NCI-H1436 treated with DMSO at 0.1 percent for 48 hours (cell line): ENCODE measurements around the gene TPM2.
A peak's percentile ranks its signal among the peaks of the same experiment; 100 is the strongest.

Source experiments
- DNase-seq: peaks from one replicate; lab custom pipeline; 2025; lab: John Stamatoyannopoulos, UW

TPM2 gene

GRCh38 chr9:35689542-35690293, at the start of gene TPM2:
TPM2 (minus strand) TSS chr9:35689925; CDS start chr9:35689817, 108 bp downstream.
- no peak for DNase-seq

- no peak for DNase-seq
Observed at GRCh38 chr9:35738924-35739323, 49.2 kb upstream of the TPM2 start.

- DNase-seq, result no peak
Observed at GRCh38 chr9:35738186-35738585, 48.5 kb upstream of the TPM2 start.

GRCh38 chr9:35737143-35737542, 47.4 kb upstream of the TPM2 start:
- no peak for DNase-seq

GRCh38 chr9:35736201-35736633, 46.5 kb upstream of the TPM2 start:
- DNase-seq, result no peak

GRCh38 chr9:35734096-35734495, 44.4 kb upstream of the TPM2 start:
- DNase-seq, result no peak

- DNase-seq, result no peak
Observed at GRCh38 chr9:35732800-35733541, 43.2 kb upstream of the TPM2 start.

- DNase-seq, result peak; percentile 87
Observed at GRCh38 chr9:35732185-35732799, 42.6 kb upstream of the TPM2 start, which contains the start of the genes CREB3 and TLN1. CREB3 (plus strand) TSS chr9:35732666; CDS start chr9:35732773, 107 bp downstream. TLN1 (minus strand) TSS chr9:35732195; CDS start chr9:35725694, 6,501 bp downstream.

- no peak for DNase-seq
Observed at GRCh38 chr9:35731415-35732184, 41.9 kb upstream of the TPM2 start.

- no peak for DNase-seq
Observed at GRCh38 chr9:35730486-35730854, 40.7 kb upstream of the TPM2 start.

- DNase-seq, result no peak
Observed at GRCh38 chr9:35729700-35730485, 40.2 kb upstream of the TPM2 start.

GRCh38 chr9:35729101-35729500, 39.4 kb upstream of the TPM2 start:
- DNase-seq, result no peak

- DNase-seq, result no peak
Observed at GRCh38 chr9:35728041-35728971, 38.6 kb upstream of the TPM2 start.

- DNase-seq, result no peak
Observed at GRCh38 chr9:35727676-35728040, 37.9 kb upstream of the TPM2 start.

GRCh38 chr9:35726931-35727330, 37.2 kb upstream of the TPM2 start:
- no peak for DNase-seq

- no peak for DNase-seq
Observed at GRCh38 chr9:35725362-35725761, 35.6 kb upstream of the TPM2 start.

- no peak for DNase-seq
Observed at GRCh38 chr9:35723908-35724307, 34.2 kb upstream of the TPM2 start.

GRCh38 chr9:35723426-35723825, 33.7 kb upstream of the TPM2 start:
- no peak for DNase-seq

GRCh38 chr9:35719546-35719945, 29.8 kb upstream of the TPM2 start:
- DNase-seq, result no peak
